ENCODE measurements around the gene USP9X. TPM values are rescaled to one million over a fixed set of nuclear protein-coding genes. Genes with fewer than 3 reads are reported as not detected.
A peak's percentile ranks its signal among the peaks of the same experiment; 100 is the strongest.

The USP9X gene
- total RNA-seq, 5 donors from 2014 or later (not counting 1 experiment from before 2014, with no cell fraction given): 51.7 to 84.2 (median 62.7) TPM

DNA sequence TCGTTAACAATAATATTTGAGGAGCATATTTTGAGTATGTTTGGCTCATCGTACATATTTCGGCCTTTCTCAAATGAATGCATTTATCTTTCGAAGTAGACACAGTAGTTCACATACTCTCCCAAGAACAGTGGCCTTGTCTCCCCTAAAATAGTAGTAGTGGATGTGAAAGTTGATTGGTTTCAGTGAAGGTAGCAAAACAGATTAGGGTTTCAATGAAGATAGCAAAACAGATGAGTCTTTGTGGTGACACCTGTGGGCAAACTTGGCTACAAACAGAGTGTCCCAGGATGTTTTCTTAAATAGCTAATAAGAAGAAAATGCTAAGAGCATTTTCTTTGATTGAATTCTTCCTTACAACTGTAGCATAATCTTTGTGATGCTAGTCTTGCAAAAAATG, 67.0 kb downstream of the USP9X start:
- Mint-ChIP-seq H3K4me3 (no peak overlapping the region), H3K36me3 (peaks cover 33% of the 10 kb centered on the region), H3K27ac (no peak overlapping the region), H3K9me3 (no peaks in the 10 kb centered on the region), H3K27me3 (no peaks in the 10 kb centered on the region), H3K4me1 (peaks cover 0 to 5% (median 0%) of the 10 kb centered on the region in 3 donors)
- ATAC-seq (replicated peaks in 1 of 4) (no peak), DNase-seq (no peak)
- H3K9me3 ChIP-seq: no peaks in the 10 kb centered on the region
- H3K27me3 ChIP-seq (replicated peaks in 1 of 2; ENCODE audit: control insufficient read depth in 2 of 2, extremely low read depth in 1 of 2, insufficient read depth in 2 of 2, low read length in 1 of 2): no peaks in the 10 kb centered on the region
- H3K4me3 ChIP-seq (ENCODE audit: control insufficient read depth in 1 of 2, extremely low read depth in 1 of 2, low read length in 1 of 2): no peak overlapping the region
- POLR2A ChIA-PET: no interaction called here
- no peak overlapping the region for H3K27ac ChIP-seq (ENCODE audit: low read length)
- peaks cover 0 to 45% of the 10 kb centered on the region in 2 donors for H3K36me3 ChIP-seq (ENCODE audit: control insufficient read depth in 2 of 2, extremely low read depth in 1 of 2, insufficient read depth in 1 of 2, low read length in 1 of 2)
- H3K4me1 ChIP-seq (ENCODE audit: control insufficient read depth in 1 of 2, extremely low read depth in 1 of 2, insufficient read depth in 2 of 2, low read length in 2 of 2): no peaks in the 10 kb centered on the region
- no CpG with 5 or more reads among the region's 4 CpGs for WGBS (ENCODE audit: insufficient coverage)
- CTCF ChIA-PET: interaction anchor here in 1 of 2 donors (0.7 kb wide), 1 partner anchor 1299 kb away, joined by 3 read pairs; no protein-coding TSS in a partner anchor

DNA sequence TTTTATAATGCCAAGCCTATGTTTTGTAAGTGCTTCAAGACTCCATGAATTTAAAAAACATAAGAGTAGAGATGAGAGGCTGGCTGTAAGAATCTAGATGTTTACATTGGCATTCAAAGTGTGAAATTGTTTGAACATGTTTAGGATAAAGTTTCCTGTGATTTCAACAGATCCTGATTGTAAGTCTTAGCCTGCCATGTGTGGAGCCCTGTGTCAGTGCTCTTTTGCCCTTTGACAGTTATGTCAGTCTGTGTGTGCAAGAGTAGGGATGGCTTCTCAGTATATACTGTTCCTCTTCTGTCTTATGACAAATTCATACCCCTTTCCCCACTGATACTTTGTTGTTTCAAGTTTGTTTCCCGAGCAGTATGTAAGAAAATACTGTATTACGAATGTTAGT, 68.2 kb downstream of the USP9X start:
- no peaks in the 10 kb centered on the region for H3K27me3 Mint-ChIP-seq
- CTCF ChIA-PET: no interaction called here
- no CpG with 5 or more reads among the region's 2 CpGs for WGBS (ENCODE audit: insufficient coverage)
- no peak overlapping the region for H3K27ac Mint-ChIP-seq
- H3K36me3 ChIP-seq (ENCODE audit: control insufficient read depth in 2 of 2, extremely low read depth in 1 of 2, insufficient read depth in 1 of 2, low read length in 1 of 2): peaks cover 0 to 36% of the 10 kb centered on the region in 2 donors
- H3K4me1 Mint-ChIP-seq: peaks cover 0 to 5% (median 0%) of the 10 kb centered on the region in 3 donors
- no peaks in the 10 kb centered on the region for H3K4me1 ChIP-seq (ENCODE audit: control insufficient read depth in 1 of 2, extremely low read depth in 1 of 2, insufficient read depth in 2 of 2, low read length in 2 of 2)
- H3K9me3 ChIP-seq: no peaks in the 10 kb centered on the region
- no peak overlapping the region for H3K4me3 Mint-ChIP-seq
- POLR2A ChIA-PET: no interaction called here
- H3K4me3 ChIP-seq (ENCODE audit: control insufficient read depth in 1 of 2, extremely low read depth in 1 of 2, low read length in 1 of 2): no peak overlapping the region
- no peaks in the 10 kb centered on the region for H3K27me3 ChIP-seq (replicated peaks in 1 of 2; ENCODE audit: control insufficient read depth in 2 of 2, extremely low read depth in 1 of 2, insufficient read depth in 2 of 2, low read length in 1 of 2)
- no peak for DNase-seq
- H3K9me3 Mint-ChIP-seq: no peaks in the 10 kb centered on the region
- H3K27ac ChIP-seq (ENCODE audit: low read length): no peak overlapping the region
- H3K36me3 Mint-ChIP-seq: peaks cover 41% of the 10 kb centered on the region
- no peak for ATAC-seq (replicated peaks in 1 of 4)

DNA sequence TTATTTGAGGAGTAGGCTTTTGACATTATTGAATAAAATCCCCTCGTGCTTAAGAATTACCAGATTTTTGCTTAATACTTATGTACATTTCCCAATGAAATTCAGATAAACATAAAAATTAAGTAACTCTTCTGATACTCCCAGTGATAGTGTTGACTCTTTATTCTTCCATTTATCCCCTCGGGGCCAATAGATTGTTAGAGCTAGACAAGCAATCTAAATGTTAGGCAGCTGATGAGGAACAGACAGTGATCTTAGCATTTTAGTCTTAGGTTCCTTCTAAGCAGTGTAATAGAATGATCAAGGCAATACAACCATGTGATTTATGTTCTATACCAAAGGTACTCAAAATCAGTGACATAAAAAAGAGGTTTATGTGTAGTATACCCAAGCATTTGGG, 68.7 kb downstream of the USP9X start:
- no peak overlapping the region for H3K27ac Mint-ChIP-seq
- Histone ChIP-seq H3K4me3 (ENCODE audit: control insufficient read depth in 1 of 2, extremely low read depth in 1 of 2, low read length in 1 of 2) (no peak overlapping the region), H3K9me3 (no peaks in the 10 kb centered on the region), H3K27me3 (replicated peaks in 1 of 2; ENCODE audit: control insufficient read depth in 2 of 2, extremely low read depth in 1 of 2, insufficient read depth in 2 of 2, low read length in 1 of 2) (no peaks in the 10 kb centered on the region), H3K36me3 (ENCODE audit: control insufficient read depth in 2 of 2, extremely low read depth in 1 of 2, insufficient read depth in 1 of 2, low read length in 1 of 2) (peaks cover 0 to 32% of the 10 kb centered on the region in 2 donors), H3K4me1 (ENCODE audit: control insufficient read depth in 1 of 2, extremely low read depth in 1 of 2, insufficient read depth in 2 of 2, low read length in 2 of 2) (no peaks in the 10 kb centered on the region), H3K27ac (ENCODE audit: low read length) (no peak overlapping the region)
- no peaks in the 10 kb centered on the region for H3K27me3 Mint-ChIP-seq
- no peak for DNase-seq
- WGBS (ENCODE audit: insufficient coverage): no CpG with 5 or more reads among the region's 2 CpGs
- peaks cover 39% of the 10 kb centered on the region for H3K36me3 Mint-ChIP-seq
- CTCF ChIA-PET: no interaction called here
- no peaks in the 10 kb centered on the region for H3K9me3 Mint-ChIP-seq
- POLR2A ChIA-PET: no interaction called here
- no peak for ATAC-seq (replicated peaks in 1 of 4)
- H3K4me3 Mint-ChIP-seq: no peak overlapping the region
- H3K4me1 Mint-ChIP-seq: peaks cover 0 to 5% (median 0%) of the 10 kb centered on the region in 3 donors

DNA sequence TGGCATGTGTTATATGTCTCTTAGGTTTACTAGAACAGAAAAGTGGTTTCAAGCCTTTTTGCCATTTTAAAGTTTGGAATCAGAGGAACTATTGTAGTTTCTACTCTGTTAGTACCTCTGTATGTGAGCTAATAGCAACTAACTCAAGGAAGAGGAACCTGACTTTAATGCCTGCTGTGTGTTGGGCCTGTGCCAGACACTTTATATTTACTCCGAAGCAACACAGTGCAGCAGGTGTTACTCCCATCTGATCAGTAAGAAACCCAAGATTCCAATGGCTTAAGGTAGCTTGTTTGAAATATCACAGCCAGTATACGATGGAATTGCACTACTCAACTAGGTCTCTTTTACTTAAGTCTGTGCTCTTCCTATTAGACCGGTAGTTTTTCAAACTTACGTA, 79.2 kb downstream of the USP9X start:
- peaks cover 0 to 17% of the 10 kb centered on the region in 2 donors for H3K36me3 ChIP-seq (ENCODE audit: control insufficient read depth in 2 of 2, extremely low read depth in 1 of 2, insufficient read depth in 1 of 2, low read length in 1 of 2)
- H3K9me3 Mint-ChIP-seq: no peaks in the 10 kb centered on the region
- ChIA-PET CTCF (interaction anchor here in 1 of 2 donors (1.0 kb wide), 1 partner anchor 15 kb away, joined by 3 read pairs; no protein-coding TSS in a partner anchor), POLR2A (interaction anchor here (0.6 kb wide), 3 partner anchors 11 to 1051 kb away, joined by 3 to 6 read pairs (median 6); no protein-coding TSS in a partner anchor)
- peak overlapping the region in 1 of 2 donors; percentile 39 for H3K27ac Mint-ChIP-seq
- H3K27ac ChIP-seq (ENCODE audit: low read length): no peak overlapping the region
- H3K4me3 ChIP-seq (ENCODE audit: control insufficient read depth in 1 of 2, extremely low read depth in 1 of 2, low read length in 1 of 2): no peak overlapping the region
- DNase-seq: no peak
- no CpG with 5 or more reads among the region's 4 CpGs for WGBS (ENCODE audit: insufficient coverage)
- H3K4me1 Mint-ChIP-seq: peaks cover 0 to 5% (median 4%) of the 10 kb centered on the region in 3 donors
- no peaks in the 10 kb centered on the region for H3K4me1 ChIP-seq (ENCODE audit: control insufficient read depth in 1 of 2, extremely low read depth in 1 of 2, insufficient read depth in 2 of 2, low read length in 2 of 2)
- H3K27me3 ChIP-seq (replicated peaks in 1 of 2; ENCODE audit: control insufficient read depth in 2 of 2, extremely low read depth in 1 of 2, insufficient read depth in 2 of 2, low read length in 1 of 2): no peaks in the 10 kb centered on the region
- H3K36me3 Mint-ChIP-seq: peaks cover 18% of the 10 kb centered on the region
- no peak for ATAC-seq (replicated peaks in 1 of 4)
- H3K9me3 ChIP-seq: no peaks in the 10 kb centered on the region
- no peaks in the 10 kb centered on the region for H3K27me3 Mint-ChIP-seq
- no peak overlapping the region for H3K4me3 Mint-ChIP-seq

DNA sequence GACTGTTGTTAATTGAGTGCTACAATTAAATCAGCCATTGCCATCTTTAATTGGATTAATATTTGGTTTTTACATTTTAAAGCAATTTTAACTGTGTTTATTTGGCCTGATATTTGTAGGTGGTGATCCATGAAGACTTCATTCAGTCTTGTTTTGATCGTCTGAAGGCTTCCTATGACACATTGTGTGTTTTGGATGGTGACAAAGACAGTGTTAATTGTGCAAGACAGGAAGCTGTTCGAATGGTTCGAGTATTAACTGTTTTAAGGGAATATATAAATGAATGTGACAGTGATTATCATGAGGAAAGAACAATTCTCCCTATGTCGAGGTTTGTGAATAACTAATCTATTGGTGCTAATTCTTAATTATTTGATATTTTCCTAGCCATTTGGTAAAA, 82.6 kb downstream of the USP9X start:
- ATAC-seq (replicated peaks in 1 of 4) (no peak), DNase-seq (no peak)
- H3K4me3 Mint-ChIP-seq: no peak overlapping the region
- Histone ChIP-seq H3K4me1 (ENCODE audit: control insufficient read depth in 1 of 2, extremely low read depth in 1 of 2, insufficient read depth in 2 of 2, low read length in 2 of 2) (no peaks in the 10 kb centered on the region), H3K27me3 (replicated peaks in 1 of 2; ENCODE audit: control insufficient read depth in 2 of 2, extremely low read depth in 1 of 2, insufficient read depth in 2 of 2, low read length in 1 of 2) (no peaks in the 10 kb centered on the region), H3K9me3 (no peaks in the 10 kb centered on the region), H3K27ac (ENCODE audit: low read length) (no peak overlapping the region), H3K4me3 (ENCODE audit: control insufficient read depth in 1 of 2, extremely low read depth in 1 of 2, low read length in 1 of 2) (no peak overlapping the region), H3K36me3 (ENCODE audit: control insufficient read depth in 2 of 2, extremely low read depth in 1 of 2, insufficient read depth in 1 of 2, low read length in 1 of 2) (peaks cover 0 to 30% of the 10 kb centered on the region in 2 donors)
- H3K27me3 Mint-ChIP-seq: no peaks in the 10 kb centered on the region
- no peak overlapping the region for H3K27ac Mint-ChIP-seq
- no peaks in the 10 kb centered on the region for H3K9me3 Mint-ChIP-seq
- peaks cover 28% of the 10 kb centered on the region for H3K36me3 Mint-ChIP-seq
- ChIA-PET POLR2A (interaction anchor here in 1 of 2 donors (1.0 kb wide), 1 partner anchor 12 kb away, joined by 4 read pairs; no protein-coding TSS in a partner anchor), CTCF (no interaction called here)
- H3K4me1 Mint-ChIP-seq: peaks cover 0 to 5% (median 4%) of the 10 kb centered on the region in 3 donors
- WGBS (ENCODE audit: insufficient coverage): no CpG with 5 or more reads among the region's 4 CpGs

DNA sequence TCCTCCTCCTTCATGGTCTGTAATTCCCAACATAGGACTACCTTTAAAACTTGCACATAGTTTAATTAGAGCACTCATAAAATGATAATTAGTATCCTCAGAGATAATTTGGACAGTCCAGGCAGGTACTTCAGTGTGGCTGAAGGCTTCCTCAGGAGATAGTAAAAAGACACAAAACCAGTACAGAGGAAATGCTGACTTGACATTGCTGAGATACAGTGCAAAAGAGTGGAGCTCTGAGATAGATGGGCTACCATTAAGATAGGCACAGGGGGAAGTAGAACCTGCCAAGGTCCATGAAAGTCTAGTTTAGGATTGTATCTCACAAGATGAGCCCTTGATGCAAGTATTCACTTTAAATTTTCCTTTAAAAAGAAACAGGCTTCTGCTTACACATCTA, 91.0 kb downstream of the USP9X start:
- DNase-seq (no peak), ATAC-seq (replicated peaks in 1 of 4) (peak in 1 of 4 experiments; percentile 10)
- ChIA-PET POLR2A (no interaction called here), CTCF (no interaction called here)
- Mint-ChIP-seq H3K4me3 (no peak overlapping the region), H3K27ac (no peak overlapping the region), H3K9me3 (no peaks in the 10 kb centered on the region), H3K4me1 (peaks cover 33 to 39% (median 37%) of the 10 kb centered on the region in 3 donors), H3K27me3 (no peaks in the 10 kb centered on the region), H3K36me3 (peaks cover 31% of the 10 kb centered on the region)
- Histone ChIP-seq H3K9me3 (no peaks in the 10 kb centered on the region), H3K4me1 (ENCODE audit: control insufficient read depth in 1 of 2, extremely low read depth in 1 of 2, insufficient read depth in 2 of 2, low read length in 2 of 2) (peaks cover 4% of the 10 kb centered on the region in 2 experiments), H3K36me3 (ENCODE audit: control insufficient read depth in 2 of 2, extremely low read depth in 1 of 2, insufficient read depth in 1 of 2, low read length in 1 of 2) (peaks cover 6 to 13% of the 10 kb centered on the region in 2 donors), H3K27ac (ENCODE audit: low read length) (no peak overlapping the region), H3K4me3 (ENCODE audit: control insufficient read depth in 1 of 2, extremely low read depth in 1 of 2, low read length in 1 of 2) (no peak overlapping the region), H3K27me3 (replicated peaks in 1 of 2; ENCODE audit: control insufficient read depth in 2 of 2, extremely low read depth in 1 of 2, insufficient read depth in 2 of 2, low read length in 1 of 2) (no peaks in the 10 kb centered on the region)

All from T-cell (primary cell).